ENCODE data around the gene NDUFB6.
"Not testable (repeated sequence)": the region's sequence is repeated elsewhere in the genome, so short reads cannot be mapped to it uniquely, and the experiment has no call there.

The NDUFB6 gene

GRCh38 chr9:32572900-32573523 lies at the start of gene NDUFB6:
NDUFB6 (minus strand) TSS chr9:32573159; CDS start chr9:32573060, 99 bp downstream.
- peak; percentile 94 for DNase-seq

GRCh38 chr9:32618261-32618660 lies 45.3 kb upstream of the NDUFB6 start:
- DNase-seq, result no peak

- DNase-seq, result no peak
Measured at GRCh38 chr9:32606811-32607210, 33.9 kb upstream of the NDUFB6 start.

- no peak for DNase-seq
Measured at GRCh38 chr9:32603914-32604852, 31.2 kb upstream of the NDUFB6 start.

GRCh38 chr9:32599021-32599420 lies 26.1 kb upstream of the NDUFB6 start:
- not testable (repeated sequence) for DNase-seq

- DNase-seq, result no peak
Measured at GRCh38 chr9:32596936-32597335, 24.0 kb upstream of the NDUFB6 start.

- DNase-seq, result no peak
Measured at GRCh38 chr9:32596096-32596865, 23.3 kb upstream of the NDUFB6 start.

- DNase-seq, result no peak
Measured at GRCh38 chr9:32590898-32591297, 17.9 kb upstream of the NDUFB6 start.

GRCh38 chr9:32590476-32590875 lies 17.5 kb upstream of the NDUFB6 start:
- no peak for DNase-seq

GRCh38 chr9:32589083-32589723 lies 16.2 kb upstream of the NDUFB6 start:
- DNase-seq, result no peak

- DNase-seq, result no peak
Measured at GRCh38 chr9:32587901-32588300, 14.9 kb upstream of the NDUFB6 start.

GRCh38 chr9:32584784-32585183 lies 11.8 kb upstream of the NDUFB6 start:
- DNase-seq, result no peak

GRCh38 chr9:32581512-32582143 lies 8.7 kb upstream of the NDUFB6 start:
- DNase-seq, result peak; percentile 39

GRCh38 chr9:32580631-32581300 lies 7.8 kb upstream of the NDUFB6 start:
- DNase-seq, result no peak

GRCh38 chr9:32579706-32580331 lies 6.9 kb upstream of the NDUFB6 start:
- peak; percentile 45 for DNase-seq

GRCh38 chr9:32578976-32579375 lies 6.0 kb upstream of the NDUFB6 start:
- DNase-seq, result no peak

GRCh38 chr9:32577316-32577715 lies 4.4 kb upstream of the NDUFB6 start:
- DNase-seq, result no peak

GRCh38 chr9:32574858-32575257 lies 1.9 kb upstream of the NDUFB6 start:
- no peak for DNase-seq

- no peak for DNase-seq
Measured at GRCh38 chr9:32573821-32574220, 862 bp upstream of the NDUFB6 start.

GRCh38 chr9:32571969-32572899 lies 725 bp downstream of the NDUFB6 start:
- peak; percentile 52 for DNase-seq

All from left hindlimb (tissue), 1 donor.